Measurements from ENCODE around the gene RCAN3. TPM values are rescaled to one million over a fixed set of nuclear protein-coding genes. Genes with fewer than 3 reads are reported as not detected.

Gene RCAN3
- polyA plus RNA-seq, 3 donors, result 10.1 to 10.7 (median 10.2) TPM

- DNase-seq, result no peak
Observed at GRCh38 chr1:24570265-24571125, 67.9 kb downstream of the RCAN3 start.

DNA sequence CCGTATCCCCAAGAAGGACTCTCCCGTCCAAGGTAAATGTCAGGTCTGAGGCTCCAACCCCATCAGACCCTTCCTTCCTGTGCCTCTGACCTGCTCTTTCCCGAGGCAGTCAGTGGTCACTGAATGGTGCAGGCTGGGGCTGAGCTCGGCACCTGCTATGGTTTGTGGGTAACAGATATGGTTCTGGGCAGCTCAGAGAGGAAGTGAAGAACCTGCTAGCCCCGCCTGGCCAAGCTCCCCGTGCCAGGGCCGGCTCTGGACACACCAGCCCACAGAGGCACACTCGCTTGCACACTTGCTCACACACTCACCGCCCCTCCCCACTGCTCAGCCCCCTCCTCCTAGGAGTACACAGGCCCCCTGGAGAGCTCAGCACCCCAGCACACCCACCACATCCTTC lies 69.7 kb downstream of the RCAN3 start:
- no peak for DNase-seq

GRCh38 chr1:24575905-24576587 lies 73.4 kb downstream of the RCAN3 start:
- no peak for DNase-seq

DNA sequence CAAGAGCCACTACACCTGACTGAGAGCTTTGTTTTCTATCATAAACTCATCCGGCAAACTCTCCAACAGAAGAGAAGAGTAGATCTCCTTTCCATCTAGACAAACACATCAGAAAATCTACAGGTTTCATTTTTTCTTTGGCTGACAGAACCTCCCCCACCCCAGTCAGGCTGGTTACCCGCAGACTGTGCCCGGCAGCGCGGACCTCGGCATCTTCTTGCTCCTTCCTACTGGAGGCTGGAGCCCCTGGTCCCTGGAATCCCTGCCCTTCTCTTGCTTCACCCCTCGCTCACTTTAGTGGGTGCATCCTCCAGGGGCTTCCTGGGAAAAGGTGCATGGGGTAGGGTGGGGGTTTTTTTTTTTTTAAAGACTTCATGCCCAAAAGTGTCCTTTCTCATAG lies 76.2 kb downstream of the RCAN3 start:
- DNase-seq, result no peak

DNA sequence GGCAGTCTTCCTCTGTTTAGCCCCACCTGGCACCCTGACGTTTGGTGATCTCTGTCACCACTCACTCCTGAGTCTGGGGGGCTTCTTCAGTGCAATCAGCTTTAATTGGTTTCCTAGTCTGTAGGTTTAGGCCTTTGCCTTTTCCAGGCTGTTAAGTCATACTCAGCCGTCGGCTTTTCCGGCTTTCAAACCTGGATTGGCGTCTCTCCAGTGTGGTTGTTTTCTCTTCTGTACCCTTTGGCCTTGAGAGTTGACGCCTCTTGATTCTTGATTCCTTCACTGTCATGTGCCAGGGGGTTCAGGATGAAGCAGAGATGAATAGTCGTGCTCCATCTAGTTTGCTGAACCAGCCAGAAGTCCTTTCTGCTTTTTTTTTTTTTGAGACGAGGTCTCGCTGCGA lies 78.1 kb downstream of the RCAN3 start:
- no peak for DNase-seq

DNA sequence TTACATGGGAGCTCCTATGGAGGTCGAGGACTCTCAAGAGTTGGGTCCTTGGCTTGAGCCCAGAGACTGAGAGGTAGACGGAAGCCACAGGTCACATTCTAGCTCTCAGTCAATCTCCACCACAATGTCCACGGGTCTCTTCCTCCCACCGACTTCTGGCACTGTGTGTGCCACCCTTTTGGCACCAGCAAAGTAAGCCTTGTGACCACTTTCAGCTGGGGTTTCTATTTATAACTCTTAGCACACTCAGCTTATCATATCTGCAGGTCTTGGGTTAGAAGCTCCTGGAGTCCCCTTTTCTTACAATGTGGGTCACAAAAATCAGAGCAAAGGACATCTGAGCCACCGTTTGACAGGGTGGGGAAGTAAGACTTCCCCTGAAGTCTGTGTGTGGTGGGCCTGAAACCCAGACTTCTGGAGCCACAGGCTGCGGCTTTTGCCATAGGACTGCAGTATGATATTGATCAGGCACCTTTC lies 81.6 kb downstream of the RCAN3 start:
- no peak for DNase-seq

GRCh38 chr1:24586119-24586518 lies 83.5 kb downstream of the RCAN3 start:
- DNase-seq, result no peak

- peak; percentile 44 for DNase-seq
Observed at GRCh38 chr1:24586970-24587820, 84.6 kb downstream of the RCAN3 start.

DNA sequence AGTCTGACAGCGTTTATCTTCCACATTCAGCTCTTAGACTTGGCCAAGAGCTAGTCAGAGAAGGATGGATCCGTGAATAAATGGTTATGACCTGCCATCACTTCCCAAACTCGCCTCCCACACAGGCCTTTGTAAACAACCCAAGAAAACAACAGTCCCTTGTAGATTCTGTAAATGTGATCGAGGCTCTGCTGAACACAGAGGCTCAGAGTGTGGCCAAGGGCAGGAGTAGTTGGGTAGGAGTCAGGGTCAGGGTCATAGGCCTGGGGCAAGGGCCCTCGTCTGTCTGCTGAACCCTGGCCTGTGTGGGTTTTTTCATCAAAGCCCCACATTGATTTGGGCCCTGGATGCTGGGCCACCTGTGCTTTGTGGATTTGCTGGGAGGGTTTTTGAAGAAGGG lies 85.9 kb downstream of the RCAN3 start:
- no peak for DNase-seq

- no peak for DNase-seq
Observed at GRCh38 chr1:24589200-24589599, 86.6 kb downstream of the RCAN3 start.

Other genes with a start within 250 kb of the RCAN3 start
- 1 to 10 TPM; 5.2 to 6.7 (median 5.5) TPM for gene GRHL3, start 183.5 kb upstream of the RCAN3 start, polyA plus RNA-seq (ENCODE audit: insufficient read length in 3 of 3)
- gene STPG1, start 89.1 kb upstream of the RCAN3 start, polyA plus RNA-seq (ENCODE audit: insufficient read length in 3 of 3), result 10 to 100 TPM; 10.9 to 15.9 (median 13.4) TPM
- 10 to 100 TPM; 18.3 to 25.4 (median 22.2) TPM for gene NIPAL3, start 87.0 kb upstream of the RCAN3 start, polyA plus RNA-seq (ENCODE audit: insufficient read length in 3 of 3)
- gene NCMAP, start 53.3 kb downstream of the RCAN3 start, polyA plus RNA-seq (ENCODE audit: insufficient read length in 3 of 3), result under 1 TPM; 0.47 to 0.79 (median 0.59) TPM
- gene SRRM1, start 140.5 kb downstream of the RCAN3 start, polyA plus RNA-seq (ENCODE audit: insufficient read length in 3 of 3), result 100 to 1,000 TPM; 130 to 192 (median 167) TPM
- 100 to 1,000 TPM; 165 to 169 (median 168) TPM for gene CLIC4, start 242.6 kb downstream of the RCAN3 start, polyA plus RNA-seq (ENCODE audit: insufficient read length in 3 of 3)